ENCODE results near the gene KASH5. TPM values are rescaled to one million over a fixed set of nuclear protein-coding genes. Genes with fewer than 3 reads are reported as not detected.

Gene KASH5
- total and polyA plus RNA-seq, 4 donors = 0.52 to 2.9 (median 1.5) TPM; not detected in 1

- Histone ChIP-seq H3K4me3 (no peak overlapping the region), H3K4me1 (ENCODE audit: control insufficient read depth in 5 of 5, insufficient read depth in 5 of 5, low read length in 5 of 5) (peaks cover 0 to 12% (median 5%) of the 10 kb centered on the region in 5 donors), H3K27ac (ENCODE audit: low read depth in 1 of 2, low read length in 1 of 2) (no peak overlapping the region), H3K9me3 (ENCODE audit: control insufficient read depth in 4 of 4, insufficient read depth in 3 of 4, low read length in 3 of 4) (no peaks in the 10 kb centered on the region), H3K27me3 (ENCODE audit: control insufficient read depth in 3 of 3, insufficient read depth in 3 of 3, low read length in 2 of 3) (no peaks in the 10 kb centered on the region), H3K9ac (ENCODE audit: insufficient read depth in 1 of 2, low read length in 2 of 2) (no peak overlapping the region), H3K36me3 (ENCODE audit: control insufficient read depth in 4 of 4, insufficient read depth in 4 of 4, low read length in 4 of 4) (peaks cover 0 to 44% (median 1%) of the 10 kb centered on the region in 4 donors)
- TF ChIP-seq CTCF (IDR thresholded peaks at IDR 0.05; ENCODE audit: control extremely low read depth, extremely low read depth) = no peak
- ATAC-seq (ENCODE audit: insufficient read depth, low FRiP score) (no peak), DNase-seq (no peak)
- 95 to 98% methylated on average over 37 of the region's 37 CpGs for WGBS, 2 donors
Measured at GRCh38 chr19:49461656-49462055, 73.6 kb downstream of the KASH5 start.

GRCh38 chr19:49462492-49462891 is 74.4 kb downstream of the KASH5 start:
- Histone ChIP-seq H3K27me3 (ENCODE audit: control insufficient read depth in 3 of 3, insufficient read depth in 3 of 3, low read length in 2 of 3) (no peaks in the 10 kb centered on the region), H3K9me3 (ENCODE audit: control insufficient read depth in 4 of 4, insufficient read depth in 3 of 4, low read length in 3 of 4) (no peaks in the 10 kb centered on the region), H3K9ac (ENCODE audit: insufficient read depth in 1 of 2, low read length in 2 of 2) (no peak overlapping the region), H3K4me1 (ENCODE audit: control insufficient read depth in 5 of 5, insufficient read depth in 5 of 5, low read length in 5 of 5) (peaks cover 0 to 8% (median 5%) of the 10 kb centered on the region in 5 donors), H3K27ac (ENCODE audit: low read depth in 1 of 2, low read length in 1 of 2) (no peak overlapping the region), H3K4me3 (no peak overlapping the region), H3K36me3 (ENCODE audit: control insufficient read depth in 4 of 4, insufficient read depth in 4 of 4, low read length in 4 of 4) (peaks cover 0 to 44% (median 1%) of the 10 kb centered on the region in 4 donors)
- no peak for ATAC-seq (ENCODE audit: insufficient read depth, low FRiP score)
- WGBS, 2 donors = 89 to 90% methylated on average over 12 of the region's 12 CpGs
- no peak for TF ChIP-seq CTCF (IDR thresholded peaks at IDR 0.05; ENCODE audit: control extremely low read depth, extremely low read depth)
- DNase-seq = no peak

- DNase-seq (no peak), ATAC-seq (ENCODE audit: insufficient read depth, low FRiP score) (no peak)
- Histone ChIP-seq H3K27ac (ENCODE audit: low read depth in 1 of 2, low read length in 1 of 2) (no peak overlapping the region), H3K9ac (ENCODE audit: insufficient read depth in 1 of 2, low read length in 2 of 2) (no peak overlapping the region), H3K27me3 (ENCODE audit: control insufficient read depth in 3 of 3, insufficient read depth in 3 of 3, low read length in 2 of 3) (no peaks in the 10 kb centered on the region), H3K36me3 (ENCODE audit: control insufficient read depth in 4 of 4, insufficient read depth in 4 of 4, low read length in 4 of 4) (peaks cover 0 to 42% (median 1%) of the 10 kb centered on the region in 4 donors), H3K9me3 (ENCODE audit: control insufficient read depth in 4 of 4, insufficient read depth in 3 of 4, low read length in 3 of 4) (no peaks in the 10 kb centered on the region), H3K4me3 (no peak overlapping the region), H3K4me1 (ENCODE audit: control insufficient read depth in 5 of 5, insufficient read depth in 5 of 5, low read length in 5 of 5) (peaks cover 0 to under 1% (median 0%) of the 10 kb centered on the region in 5 donors)
- TF ChIP-seq CTCF (IDR thresholded peaks at IDR 0.05; ENCODE audit: control extremely low read depth, extremely low read depth) = no peak
- 94 to 95% methylated on average over 35 to 39 of the region's 39 CpGs for WGBS, 2 donors
Measured at GRCh38 chr19:49463960-49464740, 76.1 kb downstream of the KASH5 start.

Data from lung (tissue), 12 donors.